VCaP (cell line): ENCODE measurements around the gene PRRX1.

Experiments
- H3K27ac ChIP-seq: fragments of 450-650 bp; 2 replicates; pipeline ENCODE4 v1.5.1; 2017
- CTCF ChIP-seq: fragments of 450-650 bp; conservative IDR thresholded peaks from 2 replicates; pipeline ENCODE4 v1.5.1; 2017; ENCODE audit warnings: mild to moderate bottlenecking, moderate library complexity

PRRX1 gene

GRCh38 chr1:170776777-170777176 is 112.8 kb downstream of the PRRX1 start:
- no peak overlapping the region for H3K27ac ChIP-seq
- TF ChIP-seq CTCF, result no peak
